ENCODE results near the gene NUP62. TPM values are rescaled to one million over a fixed set of nuclear protein-coding genes. Genes with fewer than 3 reads are reported as not detected.

Gene NUP62
- total and polyA plus RNA-seq, 2 of the 8 experiments (the other 6 are each of a cell fraction or from before 2014, with no cell fraction given), result 50.0 to 107 TPM

DNA sequence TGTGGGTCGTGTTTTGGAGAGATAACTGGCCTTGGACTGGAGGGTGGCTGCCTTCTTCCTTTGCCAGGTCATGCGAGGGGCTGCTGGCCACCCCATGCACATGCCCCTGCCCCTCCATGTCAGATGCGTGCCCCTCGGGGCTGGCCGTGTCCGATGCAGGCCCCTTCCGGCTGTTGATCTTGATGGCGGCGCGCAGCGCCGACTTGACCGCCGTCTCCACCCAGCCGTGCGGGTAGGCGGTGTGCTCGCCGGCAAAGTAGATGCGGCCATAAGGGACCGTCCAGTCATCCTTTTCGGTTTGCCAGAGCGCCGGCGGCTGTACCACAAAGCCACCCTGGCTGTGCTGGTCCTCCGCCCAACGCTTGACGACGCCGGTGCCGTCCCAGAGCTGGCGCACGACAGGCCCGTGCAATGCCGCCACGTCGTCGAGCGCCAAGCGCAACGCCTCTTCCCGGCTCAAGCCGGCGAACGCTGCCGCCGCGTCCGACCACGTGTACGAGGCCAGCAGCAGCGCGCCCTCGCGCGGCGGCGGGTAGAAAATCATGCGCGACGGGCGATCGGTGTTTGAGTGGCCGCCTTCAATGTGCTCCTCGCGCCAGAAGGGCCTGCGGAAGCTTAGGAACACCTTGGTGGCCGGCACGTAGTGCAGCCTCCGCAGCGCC is 39.5 kb downstream of the NUP62 start (continued):
- TF ChIP-seq HDAC6 (IDR thresholded peaks at IDR 0.05; ENCODE audit: low read depth, low read length) (no peak), GTF2F1 (IDR thresholded peaks at IDR 0.05; ENCODE audit: borderline replicate concordance, low read depth, low read length) (peak; percentile 73; the same call in 1 of the 2 replicates), RAD21 (IDR thresholded peaks at IDR 0.05 in 1 of 2, conservative IDR thresholded peaks at IDR 0.05 in 1 of 2; ENCODE audit: low read depth in 2 of 2, low read length in 2 of 2) (peak; percentile 18 to 45; a peak in 3 of 4 replicates), SIN3A (conservative IDR thresholded peaks at IDR 0.05 in 1 of 2, IDR thresholded peaks at IDR 0.05 in 1 of 2; ENCODE audit: low read depth in 1 of 2, low read length in 2 of 2) (peak; percentile 41 to 81; a peak in 3 of 4 replicates), BCL11A (IDR thresholded peaks at IDR 0.05; ENCODE audit: low read depth in 2 of 2, low read length in 2 of 2) (no peak)
- TF ChIP-seq, protein P1, sequence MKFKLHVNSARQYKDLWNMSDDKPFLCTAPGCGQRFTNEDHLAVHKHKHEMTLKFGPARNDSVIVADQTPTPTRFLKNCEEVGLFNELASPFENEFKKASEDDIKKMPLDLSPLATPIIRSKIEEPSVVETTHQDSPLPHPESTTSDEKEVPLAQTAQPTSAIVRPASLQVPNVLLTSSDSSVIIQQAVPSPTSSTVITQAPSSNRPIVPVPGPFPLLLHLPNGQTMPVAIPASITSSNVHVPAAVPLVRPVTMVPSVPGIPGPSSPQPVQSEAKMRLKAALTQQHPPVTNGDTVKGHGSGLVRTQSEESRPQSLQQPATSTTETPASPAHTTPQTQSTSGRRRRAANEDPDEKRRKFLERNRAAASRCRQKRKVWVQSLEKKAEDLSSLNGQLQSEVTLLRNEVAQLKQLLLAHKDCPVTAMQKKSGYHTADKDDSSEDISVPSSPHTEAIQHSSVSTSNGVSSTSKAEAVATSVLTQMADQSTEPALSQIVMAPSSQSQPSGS (IDR thresholded peaks at IDR 0.05; ENCODE audit: low read length), result peak; percentile 71

Data from H1 (cell line).